Mammary epithelial cell (primary cell): ENCODE measurements around the gene CYB561.

Source experiments
- EZH2 ChIP-seq: IDR thresholded peaks from 2 replicates; pipeline ENCODE4 v1.6.1; 2012; ENCODE audit warnings: low read length, inconsistent platforms, borderline replicate concordance
- TF ChIP-seq, protein P1 (sequence below), 2 donors: IDR thresholded peaks in 1 of 2; conservative IDR thresholded peaks in 1 of 2; 2 replicates each; pipeline ENCODE4 v1.5.1; 2011 to 2012; ENCODE audit warnings: inconsistent platforms in 2 of 2, low read length in 2 of 2, mild to moderate bottlenecking in 2 of 2, control low read depth in 1 of 2, low read depth in 1 of 2; ENCODE audit not compliant: insufficient read depth in 1 of 2; ENCODE audit errors: extremely low read depth in 1 of 2

DNA sequence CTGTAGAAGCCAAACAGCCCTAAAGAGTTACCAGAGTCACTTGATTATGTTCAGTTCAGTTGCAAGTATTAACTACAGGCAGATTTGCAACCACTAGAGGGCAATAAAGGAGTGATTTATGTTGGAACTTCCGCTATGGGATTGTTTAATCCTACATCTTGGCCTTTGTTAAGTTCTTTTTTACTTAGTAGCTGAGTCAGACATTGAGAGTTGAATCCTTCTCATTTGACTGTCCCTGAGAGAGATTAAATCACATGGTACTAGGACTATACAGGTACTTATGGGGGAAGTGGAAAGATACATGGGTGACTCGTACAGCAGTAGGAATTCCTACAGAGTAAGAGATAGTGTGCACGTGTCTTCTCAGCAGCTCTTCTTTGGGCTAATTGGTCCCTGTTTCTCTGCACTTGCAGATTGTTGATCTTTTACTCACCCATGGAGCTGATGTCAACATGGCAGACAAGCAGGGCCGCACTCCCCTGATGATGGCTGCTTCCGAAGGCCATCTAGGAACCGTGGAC, 40.3 kb downstream of the CYB561 start:
- TF ChIP-seq, protein P1, sequence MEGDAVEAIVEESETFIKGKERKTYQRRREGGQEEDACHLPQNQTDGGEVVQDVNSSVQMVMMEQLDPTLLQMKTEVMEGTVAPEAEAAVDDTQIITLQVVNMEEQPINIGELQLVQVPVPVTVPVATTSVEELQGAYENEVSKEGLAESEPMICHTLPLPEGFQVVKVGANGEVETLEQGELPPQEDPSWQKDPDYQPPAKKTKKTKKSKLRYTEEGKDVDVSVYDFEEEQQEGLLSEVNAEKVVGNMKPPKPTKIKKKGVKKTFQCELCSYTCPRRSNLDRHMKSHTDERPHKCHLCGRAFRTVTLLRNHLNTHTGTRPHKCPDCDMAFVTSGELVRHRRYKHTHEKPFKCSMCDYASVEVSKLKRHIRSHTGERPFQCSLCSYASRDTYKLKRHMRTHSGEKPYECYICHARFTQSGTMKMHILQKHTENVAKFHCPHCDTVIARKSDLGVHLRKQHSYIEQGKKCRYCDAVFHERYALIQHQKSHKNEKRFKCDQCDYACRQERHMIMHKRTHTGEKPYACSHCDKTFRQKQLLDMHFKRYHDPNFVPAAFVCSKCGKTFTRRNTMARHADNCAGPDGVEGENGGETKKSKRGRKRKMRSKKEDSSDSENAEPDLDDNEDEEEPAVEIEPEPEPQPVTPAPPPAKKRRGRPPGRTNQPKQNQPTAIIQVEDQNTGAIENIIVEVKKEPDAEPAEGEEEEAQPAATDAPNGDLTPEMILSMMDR (conservative IDR thresholded peaks at IDR 0.05 in 1 of 2, IDR thresholded peaks at IDR 0.05 in 1 of 2; ENCODE audit: extremely low read depth in 1 of 2, insufficient read depth in 1 of 2, low read depth in 1 of 2, low read length in 2 of 2): peak; percentile 69 to 78
- TF ChIP-seq EZH2: no peak
